HL-60 (cell line): ENCODE data around the gene CBX1.

Experiments
- CTCF ChIP-seq: IDR thresholded peaks from one replicate; pipeline ENCODE4 v1.5.1; 2011; ENCODE audit warnings: low read length, control low read depth, inconsistent platforms; ENCODE audit not compliant: insufficient read depth
- GABPA ChIP-seq: IDR thresholded peaks from 2 replicates; pipeline ENCODE4 v1.6.1; 2012; ENCODE audit warnings: low read depth
- POLR2AphosphoS5 ChIP-seq: IDR thresholded peaks from 2 replicates; pipeline ENCODE4 v1.6.1; 2012; ENCODE audit warnings: low read depth
- REST ChIP-seq: IDR thresholded peaks from 2 replicates; pipeline ENCODE4 v1.6.1; 2012; ENCODE audit warnings: low read depth; ENCODE audit not compliant: insufficient replicate concordance

- no peak for TF ChIP-seq REST
- no peak for TF ChIP-seq CTCF
- TF ChIP-seq GABPA, result no peak
- TF ChIP-seq POLR2AphosphoS5, result no peak
Observed at GRCh38 chr17:48056246-48056745, 45.0 kb downstream of the CBX1 start.
